Uterus (tissue), 4 donors: ENCODE measurements around the gene COPS9. TPM values are rescaled to one million over a fixed set of nuclear protein-coding genes. Genes with fewer than 3 reads are reported as not detected.
A peak's percentile ranks its signal among the peaks of the same experiment; 100 is the strongest.

ENCODE experiments used
- DNase-seq, 2 donors: peaks; one replicate each; pipeline ENCODE4 v3.0.0-alpha.2; 2019 to 2020
- H3K27ac ChIP-seq, 2 donors: fragments of 200-600 bp; sonication (generic); 1 replicate in 1 of 2; 2 replicates in 1 of 2; pipeline ENCODE4 v1.5.1; 2016 to 2018
- H3K27me3 ChIP-seq, 2 donors: fragments of 200-600 bp; sonication (generic); one replicate each; pipeline ENCODE4 v1.5.1; 2018 to 2019; ENCODE audit warnings: control low read depth in 1 of 2
- H3K36me3 ChIP-seq, 2 donors: fragments of 200-600 bp; sonication (generic); one replicate each; pipeline ENCODE4 v1.5.1; 2019; ENCODE audit warnings: control low read depth in 1 of 2
- H3K4me1 ChIP-seq, 2 donors: fragments of 200-600 bp; sonication (generic); one replicate each; pipeline ENCODE4 v1.5.1; 2018 to 2019; ENCODE audit warnings: control low read depth in 1 of 2
- H3K4me3 ChIP-seq, 2 donors: fragments of 200-600 bp; sonication (generic); 1 replicate in 1 of 2; 2 replicates in 1 of 2; pipeline ENCODE4 v1.5.1; 2018 to 2019; ENCODE audit warnings: mild to moderate bottlenecking in 1 of 2
- H3K9me3 ChIP-seq, 2 donors: fragments of 200-600 bp; sonication (generic); one replicate each; pipeline ENCODE4 v1.5.1; 2019; ENCODE audit warnings: control low read depth in 1 of 2
- POLR2A ChIP-seq, 2 donors: fragments of 450-650 bp; IDR thresholded peaks; one replicate each; pipeline ENCODE4 v1.6.1; 2016; ENCODE audit warnings: antibody characterized with exemption in 2 of 2, mild to moderate bottlenecking in 1 of 2, moderate library complexity in 1 of 2
- intact Hi-C: fragments of 100-400 bp; cut with DNase I; formaldehyde crosslinking; loops from one replicate; pipeline ENCODE4 v1.15.1; 2023; ENCODE audit warnings: low total_unique reads
- total RNA-seq, 4 donors: library from RNA; depleted of rRNA in 3 of 4; stranded (reverse); fragments of >200 nt in 3 of 4; gene quantifications; one replicate each; pipeline versions ENCODE4 v1.1.0 to v1.2.4, GENCODE V29; 2014 to 2023
- TF ChIP-seq, protein P1 (sequence below), 4 experiments: fragments of 200-600 bp in 2 of 4; fragments of 450-650 bp in 2 of 4; sonication (generic) in 2 of 4; IDR thresholded peaks; one replicate each; pipeline ENCODE4 v1.5.1; 2016 to 2019; ENCODE audit warnings: antibody characterized with exemption in 4 of 4, mild to moderate bottlenecking in 2 of 4, moderate library complexity in 1 of 4
- donor health status: DM: yes; HTN: yes; CAD: no.

The COPS9 gene
- total RNA-seq, 4 donors from 2014 or later = 14.1 to 189 (median 98.0) TPM

- no peak for TF ChIP-seq POLR2A (IDR thresholded peaks at IDR 0.05)
- TF ChIP-seq, protein P1, sequence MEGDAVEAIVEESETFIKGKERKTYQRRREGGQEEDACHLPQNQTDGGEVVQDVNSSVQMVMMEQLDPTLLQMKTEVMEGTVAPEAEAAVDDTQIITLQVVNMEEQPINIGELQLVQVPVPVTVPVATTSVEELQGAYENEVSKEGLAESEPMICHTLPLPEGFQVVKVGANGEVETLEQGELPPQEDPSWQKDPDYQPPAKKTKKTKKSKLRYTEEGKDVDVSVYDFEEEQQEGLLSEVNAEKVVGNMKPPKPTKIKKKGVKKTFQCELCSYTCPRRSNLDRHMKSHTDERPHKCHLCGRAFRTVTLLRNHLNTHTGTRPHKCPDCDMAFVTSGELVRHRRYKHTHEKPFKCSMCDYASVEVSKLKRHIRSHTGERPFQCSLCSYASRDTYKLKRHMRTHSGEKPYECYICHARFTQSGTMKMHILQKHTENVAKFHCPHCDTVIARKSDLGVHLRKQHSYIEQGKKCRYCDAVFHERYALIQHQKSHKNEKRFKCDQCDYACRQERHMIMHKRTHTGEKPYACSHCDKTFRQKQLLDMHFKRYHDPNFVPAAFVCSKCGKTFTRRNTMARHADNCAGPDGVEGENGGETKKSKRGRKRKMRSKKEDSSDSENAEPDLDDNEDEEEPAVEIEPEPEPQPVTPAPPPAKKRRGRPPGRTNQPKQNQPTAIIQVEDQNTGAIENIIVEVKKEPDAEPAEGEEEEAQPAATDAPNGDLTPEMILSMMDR (IDR thresholded peaks at IDR 0.05) = peak; percentile 88 to 97 (median 92)
Observed at GRCh38 chr2:240143801-240144648, 7.9 kb upstream of the COPS9 start.

DNA sequence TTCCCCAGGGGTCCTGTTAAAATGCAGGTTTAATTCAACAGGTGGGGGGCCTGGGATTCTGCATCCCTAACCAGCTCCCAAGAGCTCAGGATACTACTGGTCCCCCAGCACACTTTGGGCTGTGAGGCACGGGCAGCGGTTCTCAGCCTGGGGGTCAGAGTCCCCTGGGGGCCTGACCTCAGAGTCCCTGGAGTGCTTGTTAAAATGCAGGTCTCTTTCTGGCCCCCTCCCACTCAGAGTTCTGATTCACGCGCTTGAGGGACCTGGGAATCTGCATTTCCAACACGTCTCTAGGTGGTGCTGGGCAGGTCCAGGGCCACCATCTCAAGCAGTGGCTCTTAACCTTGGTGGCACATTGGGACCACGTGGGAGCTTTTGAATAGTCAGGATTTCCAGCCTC lies 7.2 kb upstream of the COPS9 start:
- Histone ChIP-seq H3K27ac (no peak overlapping the region), H3K9me3 (no peaks in the 10 kb centered on the region), H3K4me3 (no peak overlapping the region), H3K36me3 (no peaks in the 10 kb centered on the region), H3K4me1 (peaks cover 0 to 4% of the 10 kb centered on the region in 2 donors), H3K27me3 (no peaks in the 10 kb centered on the region)
- TF ChIP-seq, protein P1 (IDR thresholded peaks at IDR 0.05) = no peak
- TF ChIP-seq POLR2A (IDR thresholded peaks at IDR 0.05) = no peak
- intact Hi-C loops = loop anchor here (10.0 kb wide), 2 partner anchors 78 to 1108 kb away; no protein-coding TSS in a partner anchor
- no peak for DNase-seq

More at GRCh38 chr2:240143801-240144648, 7.9 kb upstream of the COPS9 start:
- Histone ChIP-seq H3K9me3 (no peaks in the 10 kb centered on the region), H3K4me3 (no peak overlapping the region), H3K27ac (no peak overlapping the region), H3K27me3 (no peaks in the 10 kb centered on the region), H3K4me1 (peaks cover 0 to 4% of the 10 kb centered on the region in 2 donors), H3K36me3 (no peaks in the 10 kb centered on the region)
- peak; percentile 54 to 73 for DNase-seq
- intact Hi-C loops = loop anchor here (10.0 kb wide), 2 partner anchors 79 to 1109 kb away; no protein-coding TSS in a partner anchor

- Histone ChIP-seq H3K4me3 (no peak overlapping the region), H3K4me1 (peaks cover 0 to 4% of the 10 kb centered on the region in 2 donors), H3K27me3 (no peaks in the 10 kb centered on the region), H3K36me3 (no peaks in the 10 kb centered on the region), H3K9me3 (no peaks in the 10 kb centered on the region), H3K27ac (no peak overlapping the region)
- TF ChIP-seq POLR2A (IDR thresholded peaks at IDR 0.05) = no peak
- TF ChIP-seq, protein P1 (IDR thresholded peaks at IDR 0.05) = no peak
- no peak for DNase-seq
- intact Hi-C loops = loop anchor here (10.0 kb wide), 2 partner anchors 78 to 1108 kb away; no protein-coding TSS in a partner anchor
Observed at GRCh38 chr2:240142859-240143258, 6.8 kb upstream of the COPS9 start.

DNA sequence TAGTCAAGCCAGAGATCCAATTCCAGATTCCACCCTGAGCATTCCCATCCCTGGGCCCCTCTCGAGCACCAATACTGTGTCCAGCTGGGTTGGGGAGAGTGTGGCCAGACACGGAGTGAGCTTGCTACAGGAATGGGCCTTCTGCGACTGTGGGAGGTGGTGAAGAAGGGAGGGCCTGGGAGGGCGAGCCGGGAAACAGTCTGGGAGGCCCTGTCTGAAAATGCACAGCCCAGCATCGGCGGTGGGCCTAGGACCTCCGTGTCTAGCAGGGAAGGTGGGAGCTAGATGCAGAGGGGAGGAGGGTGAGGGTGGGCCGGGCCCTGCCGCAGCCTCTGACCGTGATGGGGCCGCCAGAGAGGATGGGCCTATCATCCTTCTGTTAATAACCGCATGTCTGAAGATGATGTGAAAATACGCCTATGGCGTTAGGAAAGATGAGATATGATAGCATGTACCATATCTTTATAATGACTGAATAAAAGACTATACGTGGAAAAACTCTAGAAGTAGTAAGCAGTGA lies 6.2 kb upstream of the COPS9 start:
- peaks cover 0 to 4% of the 10 kb centered on the region in 2 donors for H3K4me1 ChIP-seq
- no peak overlapping the region for H3K4me3 ChIP-seq
- intact Hi-C loops = loop anchor here (10.0 kb wide), 2 partner anchors 78 to 1108 kb away; no protein-coding TSS in a partner anchor
- H3K36me3 ChIP-seq = no peaks in the 10 kb centered on the region
- no peaks in the 10 kb centered on the region for H3K27me3 ChIP-seq
- DNase-seq = no peak
- H3K27ac ChIP-seq = no peak overlapping the region
- no peaks in the 10 kb centered on the region for H3K9me3 ChIP-seq
- no peak for TF ChIP-seq POLR2A (IDR thresholded peaks at IDR 0.05)
- TF ChIP-seq, protein P1 (IDR thresholded peaks at IDR 0.05) = no peak

- no peak for DNase-seq
- TF ChIP-seq POLR2A (IDR thresholded peaks at IDR 0.05) = no peak
- TF ChIP-seq, protein P1 (IDR thresholded peaks at IDR 0.05) = no peak
- intact Hi-C loops = loop anchor here (10.0 kb wide), 2 partner anchors 77 to 1107 kb away; no protein-coding TSS in a partner anchor
Observed at GRCh38 chr2:240141736-240142135, 5.6 kb upstream of the COPS9 start.

More at GRCh38 chr2:240141736-240142135, 5.6 kb upstream of the COPS9 start:
- Histone ChIP-seq H3K4me1 (peaks cover 0 to 4% of the 10 kb centered on the region in 2 donors), H3K27ac (no peak overlapping the region), H3K4me3 (no peak overlapping the region), H3K36me3 (no peaks in the 10 kb centered on the region), H3K9me3 (no peaks in the 10 kb centered on the region), H3K27me3 (no peaks in the 10 kb centered on the region)
